ENCODE data around the gene RAB25.

DNA sequence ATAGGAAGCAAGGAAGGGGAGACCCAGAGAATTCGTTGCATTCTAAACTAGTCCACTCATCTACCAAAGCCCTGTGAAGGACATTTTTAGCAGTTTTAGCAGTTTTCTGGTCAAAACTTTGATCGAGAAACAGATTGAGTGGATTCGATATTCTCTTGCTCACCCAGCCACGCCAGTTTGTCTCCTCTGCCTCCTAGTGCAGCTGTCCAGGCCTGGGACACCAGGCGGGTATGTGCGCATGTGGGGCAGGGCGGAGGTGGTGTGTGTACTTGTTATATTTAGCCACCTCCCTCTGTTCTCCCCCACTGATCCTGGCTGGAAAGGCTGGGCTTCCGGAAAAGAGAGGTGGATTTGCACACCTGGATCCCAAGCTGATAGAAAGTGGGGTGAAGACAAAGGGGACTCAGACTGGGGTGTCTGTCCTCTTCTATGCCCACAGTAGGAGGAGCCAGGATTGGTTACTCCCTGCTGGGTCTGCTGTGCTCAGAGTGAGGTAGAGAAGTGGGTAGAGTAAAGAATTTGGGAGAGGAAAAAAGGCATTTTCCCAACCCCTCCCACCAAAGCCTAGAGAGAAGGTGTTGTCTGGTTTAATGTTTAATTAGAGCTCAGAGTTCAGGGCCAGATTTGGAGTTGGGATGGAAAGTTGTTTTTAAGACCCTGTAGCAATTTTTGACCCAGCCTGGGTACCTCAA lies 57.4 kb downstream of the RAB25 start:
- TF ChIP-seq EZH2phosphoT487 (IDR thresholded peaks at IDR 0.05; ENCODE audit: borderline replicate concordance, low read depth, low read length) = no peak
- no peak for TF ChIP-seq CTCF (conservative IDR thresholded peaks at IDR 0.05; ENCODE audit: low read length)
